Fibroblast of pulmonary artery (primary cell): Measurements from ENCODE around the gene KCNH2.

Source experiments
- DNase-seq: peaks from one replicate; pipeline ENCODE4 v3.0.0-alpha.2; 2010; ENCODE audit warnings: low read depth
- H3K4me3 ChIP-seq: replicated peaks from 2 replicates; pipeline ENCODE4 v1.5.1; 2011; ENCODE audit warnings: low read depth, mild to moderate bottlenecking, control low read depth, low read length, moderate library complexity
- CTCF ChIP-seq: IDR thresholded peaks from 2 replicates; pipeline ENCODE4 v1.5.1; 2011; ENCODE audit warnings: mild to moderate bottlenecking, control low read depth, low read length, inconsistent platforms; ENCODE audit errors: missing control alignments

KCNH2 gene

GRCh38 chr7:150999497-151000230 is 21.5 kb upstream of the KCNH2 start:
- TF ChIP-seq CTCF, result no peak
- DNase-seq, result no peak
- no peak overlapping the region for H3K4me3 ChIP-seq

- no peak overlapping the region for H3K4me3 ChIP-seq
- DNase-seq, result no peak
- no peak for TF ChIP-seq CTCF
Measured at GRCh38 chr7:150999001-150999400, 20.9 kb upstream of the KCNH2 start.

- TF ChIP-seq CTCF, result no peak
- DNase-seq, result no peak
- no peak overlapping the region for H3K4me3 ChIP-seq
Measured at GRCh38 chr7:150998341-150998740, 20.2 kb upstream of the KCNH2 start.

- H3K4me3 ChIP-seq, result no peak overlapping the region
- no peak for DNase-seq
- TF ChIP-seq CTCF, result no peak
Measured at GRCh38 chr7:150997817-150998216, 19.7 kb upstream of the KCNH2 start.

- H3K4me3 ChIP-seq, result no peak overlapping the region
- no peak for DNase-seq
- TF ChIP-seq CTCF, result no peak
Measured at GRCh38 chr7:150997075-150997511, 19.0 kb upstream of the KCNH2 start.

- H3K4me3 ChIP-seq, result no peak overlapping the region
- no peak for TF ChIP-seq CTCF
Measured at GRCh38 chr7:150996376-150997074, 18.4 kb upstream of the KCNH2 start.

More at GRCh38 chr7:150996376-150997074, 18.4 kb upstream of the KCNH2 start:
- no peak for DNase-seq
